Transverse colon (tissue), 4 donors: ENCODE measurements around the gene VPS4A.
"Not testable (repeated sequence)": the region's sequence is repeated elsewhere in the genome, so short reads cannot be mapped to it uniquely, and the experiment has no call there.

Source experiments
- EP300 ChIP-seq: sonication (generic); formaldehyde crosslinking; IDR thresholded peaks from one replicate; pipeline ENCODE4 v1.6.1; 2017; ENCODE audit warnings: antibody characterized with exemption, low read depth
- POLR2A ChIP-seq: fragments of 450-650 bp; IDR thresholded peaks from one replicate; pipeline ENCODE4 v1.6.1; 2016; ENCODE audit warnings: antibody characterized with exemption, mild to moderate bottlenecking, moderate library complexity
- POLR2AphosphoS5 ChIP-seq, 3 donors: sonication (generic); formaldehyde crosslinking; IDR thresholded peaks; one replicate each; pipeline ENCODE4 v1.6.1; 2016; ENCODE audit warnings: antibody characterized with exemption in 3 of 3
- TF ChIP-seq, protein P1 (sequence below), 5 experiments: fragments of 200-600 bp in 3 of 5; fragments of 450-650 bp in 2 of 5; sonication (generic) in 3 of 5; IDR thresholded peaks; 1 replicate in 2 of 5; 2 replicates in 3 of 5; pipeline ENCODE4 v1.5.1; 2016 to 2017; ENCODE audit warnings: antibody characterized with exemption in 5 of 5, inconsistent platforms in 3 of 5, mild to moderate bottlenecking in 2 of 5, moderate library complexity in 1 of 5

- TF ChIP-seq POLR2A; EP300; POLR2AphosphoS5 (IDR thresholded peaks at IDR 0.05): not testable (repeated sequence)
- TF ChIP-seq, protein P1, sequence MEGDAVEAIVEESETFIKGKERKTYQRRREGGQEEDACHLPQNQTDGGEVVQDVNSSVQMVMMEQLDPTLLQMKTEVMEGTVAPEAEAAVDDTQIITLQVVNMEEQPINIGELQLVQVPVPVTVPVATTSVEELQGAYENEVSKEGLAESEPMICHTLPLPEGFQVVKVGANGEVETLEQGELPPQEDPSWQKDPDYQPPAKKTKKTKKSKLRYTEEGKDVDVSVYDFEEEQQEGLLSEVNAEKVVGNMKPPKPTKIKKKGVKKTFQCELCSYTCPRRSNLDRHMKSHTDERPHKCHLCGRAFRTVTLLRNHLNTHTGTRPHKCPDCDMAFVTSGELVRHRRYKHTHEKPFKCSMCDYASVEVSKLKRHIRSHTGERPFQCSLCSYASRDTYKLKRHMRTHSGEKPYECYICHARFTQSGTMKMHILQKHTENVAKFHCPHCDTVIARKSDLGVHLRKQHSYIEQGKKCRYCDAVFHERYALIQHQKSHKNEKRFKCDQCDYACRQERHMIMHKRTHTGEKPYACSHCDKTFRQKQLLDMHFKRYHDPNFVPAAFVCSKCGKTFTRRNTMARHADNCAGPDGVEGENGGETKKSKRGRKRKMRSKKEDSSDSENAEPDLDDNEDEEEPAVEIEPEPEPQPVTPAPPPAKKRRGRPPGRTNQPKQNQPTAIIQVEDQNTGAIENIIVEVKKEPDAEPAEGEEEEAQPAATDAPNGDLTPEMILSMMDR (IDR thresholded peaks at IDR 0.05), result not testable (repeated sequence)
Measured at GRCh38 chr16:69360070-69360469, 48.9 kb downstream of the VPS4A start.
